Progenitor cell of endocrine pancreas (in vitro differentiated cells): ENCODE measurements around the gene SCAMP1. TPM values are rescaled to one million over a fixed set of nuclear protein-coding genes. Genes with fewer than 3 reads are reported as not detected.

ENCODE experiments used
- DNase-seq: peaks from one replicate; pipeline ENCODE4 v3.0.0; 2021; ENCODE audit warnings: low spot score; ENCODE audit not compliant: unreplicated experiment
- H3K27ac Mint-ChIP-seq: 2 replicates; pipeline ENCODE4 v1.8.0; 2021; ENCODE audit warnings: mild to moderate bottlenecking, moderate library complexity, mixed read lengths
- H3K27me3 Mint-ChIP-seq: 2 replicates; pipeline ENCODE4 v1.8.0; 2021; ENCODE audit warnings: mixed read lengths
- H3K36me3 Mint-ChIP-seq: 2 replicates; pipeline ENCODE4 v1.8.0; 2022; ENCODE audit warnings: mixed read lengths; ENCODE audit not compliant: insufficient read depth
- H3K4me1 Mint-ChIP-seq: 2 replicates; pipeline ENCODE4 v1.8.0; 2021; ENCODE audit warnings: low read depth, mixed read lengths
- H3K4me3 Mint-ChIP-seq: 2 replicates; pipeline ENCODE4 v1.8.0; 2021; ENCODE audit warnings: low read depth, mild to moderate bottlenecking, moderate library complexity, mixed read lengths
- H3K9me3 Mint-ChIP-seq: 2 replicates; pipeline ENCODE4 v1.8.0; 2021; ENCODE audit warnings: low read depth, mixed read lengths
- total RNA-seq: library from RNA; stranded (reverse); gene quantifications from 2 replicates; pipeline ENCODE4 v1.2.1, GENCODE V29; 2021
- TF ChIP-seq, protein P1 (sequence below): fragments of 200-600 bp; sonication (generic); IDR thresholded peaks from one replicate; pipeline ENCODE4 v1.5.0; 2021; ENCODE audit warnings: antibody characterized with exemption, mild to moderate bottlenecking; ENCODE audit not compliant: unreplicated experiment

Gene SCAMP1
- total RNA-seq, 1 donor from 2014 or later: 43.5 TPM

DNA sequence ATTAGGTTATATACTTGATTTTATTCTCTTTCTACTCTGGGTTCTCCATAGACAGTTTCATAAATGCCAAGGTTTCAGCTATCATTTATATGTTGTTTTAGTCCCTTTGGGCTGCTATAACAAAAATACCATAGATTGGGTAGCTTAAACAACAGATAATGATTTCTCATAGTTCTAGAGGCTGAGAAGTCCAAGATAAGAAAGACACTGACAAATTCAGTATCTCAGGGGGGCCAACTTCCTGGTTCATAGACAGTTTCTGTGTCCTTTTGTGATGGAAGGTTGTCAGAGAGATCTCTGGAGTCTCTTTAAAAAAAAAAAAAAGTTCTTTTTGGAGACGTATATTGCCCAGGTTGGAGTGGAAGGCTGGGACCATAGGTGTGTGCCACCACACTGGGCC lies 113.3 kb downstream of the SCAMP1 start:
- H3K27ac Mint-ChIP-seq: no peak overlapping the region
- no peaks in the 10 kb centered on the region for H3K4me1 Mint-ChIP-seq
- H3K36me3 Mint-ChIP-seq: no peaks in the 10 kb centered on the region
- no peaks in the 10 kb centered on the region for H3K9me3 Mint-ChIP-seq
- TF ChIP-seq, protein P1, sequence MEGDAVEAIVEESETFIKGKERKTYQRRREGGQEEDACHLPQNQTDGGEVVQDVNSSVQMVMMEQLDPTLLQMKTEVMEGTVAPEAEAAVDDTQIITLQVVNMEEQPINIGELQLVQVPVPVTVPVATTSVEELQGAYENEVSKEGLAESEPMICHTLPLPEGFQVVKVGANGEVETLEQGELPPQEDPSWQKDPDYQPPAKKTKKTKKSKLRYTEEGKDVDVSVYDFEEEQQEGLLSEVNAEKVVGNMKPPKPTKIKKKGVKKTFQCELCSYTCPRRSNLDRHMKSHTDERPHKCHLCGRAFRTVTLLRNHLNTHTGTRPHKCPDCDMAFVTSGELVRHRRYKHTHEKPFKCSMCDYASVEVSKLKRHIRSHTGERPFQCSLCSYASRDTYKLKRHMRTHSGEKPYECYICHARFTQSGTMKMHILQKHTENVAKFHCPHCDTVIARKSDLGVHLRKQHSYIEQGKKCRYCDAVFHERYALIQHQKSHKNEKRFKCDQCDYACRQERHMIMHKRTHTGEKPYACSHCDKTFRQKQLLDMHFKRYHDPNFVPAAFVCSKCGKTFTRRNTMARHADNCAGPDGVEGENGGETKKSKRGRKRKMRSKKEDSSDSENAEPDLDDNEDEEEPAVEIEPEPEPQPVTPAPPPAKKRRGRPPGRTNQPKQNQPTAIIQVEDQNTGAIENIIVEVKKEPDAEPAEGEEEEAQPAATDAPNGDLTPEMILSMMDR: no peak
- no peak for DNase-seq
- H3K4me3 Mint-ChIP-seq: no peak overlapping the region
- no peaks in the 10 kb centered on the region for H3K27me3 Mint-ChIP-seq

DNA sequence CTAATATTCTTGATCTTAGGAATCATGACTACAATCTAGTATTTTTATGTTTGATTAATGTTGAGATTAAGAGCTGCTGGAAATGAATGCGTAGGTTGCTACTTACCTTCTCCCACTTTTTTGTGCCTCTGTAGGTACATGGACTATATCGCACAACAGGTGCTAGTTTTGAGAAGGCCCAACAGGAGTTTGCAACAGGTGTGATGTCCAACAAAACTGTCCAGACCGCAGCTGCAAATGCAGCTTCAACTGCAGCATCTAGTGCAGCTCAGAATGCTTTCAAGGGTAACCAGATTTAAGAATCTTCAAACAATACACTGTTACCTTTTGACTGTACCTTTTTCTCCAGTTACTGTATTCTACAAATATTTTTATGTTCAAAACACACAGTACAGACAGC lies 115.0 kb downstream of the SCAMP1 start:
- H3K27ac Mint-ChIP-seq: no peak overlapping the region
- no peak overlapping the region for H3K4me3 Mint-ChIP-seq

DNA sequence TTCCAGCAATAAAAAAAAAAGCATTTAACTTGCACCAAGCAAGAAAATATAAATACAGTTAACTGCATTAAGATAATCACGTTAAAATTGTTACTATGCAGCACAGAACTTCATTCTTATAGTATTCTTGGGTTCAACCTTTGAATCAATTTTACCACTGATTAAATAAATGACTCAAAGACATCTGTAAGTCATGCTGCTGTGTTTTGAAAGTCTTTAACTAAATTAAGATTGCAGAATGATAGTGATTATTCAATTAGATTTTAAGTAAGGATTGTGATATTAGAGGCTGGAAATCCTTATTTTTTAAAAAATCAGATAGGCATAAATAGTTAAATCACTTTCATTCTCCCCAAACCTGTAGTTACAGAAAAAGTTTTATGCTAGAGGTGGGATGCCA lies 116.4 kb downstream of the SCAMP1 start:
- Mint-ChIP-seq H3K9me3 (no peaks in the 10 kb centered on the region), H3K27ac (no peak overlapping the region)

More for the DNA sequence above, 115.0 kb downstream of the SCAMP1 start:
- DNase-seq: no peak
- Mint-ChIP-seq H3K9me3 (no peaks in the 10 kb centered on the region), H3K36me3 (no peaks in the 10 kb centered on the region), H3K27me3 (no peaks in the 10 kb centered on the region), H3K4me1 (no peaks in the 10 kb centered on the region)
- TF ChIP-seq, protein P1: no peak

DNA sequence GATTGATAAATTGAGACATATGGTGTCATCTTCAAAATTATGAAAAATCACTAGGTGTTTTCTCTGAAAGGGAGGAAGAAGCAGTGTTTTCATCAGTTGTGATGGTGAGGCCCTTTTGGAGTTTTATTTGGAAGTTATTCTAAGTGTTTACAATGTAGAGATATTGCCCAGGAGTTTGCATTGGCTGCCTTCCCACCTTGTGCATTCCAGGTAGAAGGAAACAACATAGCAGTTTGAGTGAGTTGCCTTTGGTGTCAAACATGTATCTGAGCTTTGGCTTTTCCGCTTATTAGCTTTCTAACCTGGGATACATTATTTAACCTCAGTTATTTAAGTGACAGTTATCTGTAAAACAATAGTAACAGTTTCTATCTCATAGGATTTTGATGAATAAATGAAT lies 122.5 kb downstream of the SCAMP1 start:
- H3K4me3 Mint-ChIP-seq: no peak overlapping the region
- TF ChIP-seq, protein P1: no peak
- no peaks in the 10 kb centered on the region for H3K27me3 Mint-ChIP-seq
- no peaks in the 10 kb centered on the region for H3K4me1 Mint-ChIP-seq
- peaks cover 4% of the 10 kb centered on the region for H3K36me3 Mint-ChIP-seq
- no peaks in the 10 kb centered on the region for H3K9me3 Mint-ChIP-seq
- H3K27ac Mint-ChIP-seq: no peak overlapping the region
- DNase-seq: no peak

More for the DNA sequence above, 116.4 kb downstream of the SCAMP1 start:
- Mint-ChIP-seq H3K36me3 (no peaks in the 10 kb centered on the region), H3K4me1 (no peaks in the 10 kb centered on the region), H3K27me3 (no peaks in the 10 kb centered on the region), H3K4me3 (no peak overlapping the region)
- TF ChIP-seq, protein P1: no peak
- DNase-seq: no peak

DNA sequence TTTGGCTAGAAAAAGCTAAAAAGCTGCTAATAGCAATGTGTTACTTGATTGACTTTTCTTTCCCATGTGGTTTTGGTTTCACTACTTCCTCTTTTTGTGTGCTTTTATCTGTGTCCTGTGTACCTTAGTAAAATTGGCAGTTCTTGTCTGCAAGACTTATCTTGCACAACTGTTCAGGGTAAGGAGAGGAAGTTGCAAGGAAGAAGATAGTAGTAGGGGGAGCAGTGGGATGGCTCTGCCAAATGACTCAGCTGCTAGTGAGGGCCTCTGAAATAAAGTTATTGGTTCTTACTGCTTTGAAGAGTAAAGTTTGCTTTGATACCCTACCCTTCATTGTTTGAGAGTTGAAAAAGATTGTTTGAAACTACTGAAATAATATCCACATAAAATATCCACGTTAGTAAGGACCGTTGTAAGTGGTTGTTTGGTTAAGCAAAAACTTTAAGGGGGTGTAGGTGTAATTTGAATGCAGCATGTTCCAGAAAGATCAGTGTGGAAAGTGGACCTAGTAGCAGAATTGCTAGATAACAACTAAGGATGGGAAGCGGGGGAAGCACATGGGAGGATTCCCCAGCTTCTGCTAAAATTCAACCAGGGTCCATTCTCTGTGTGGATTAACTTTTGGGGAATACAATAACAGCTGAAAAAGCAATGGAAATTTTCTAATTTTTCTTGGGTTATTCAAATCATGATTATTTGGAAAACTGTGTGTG lies 123.5 kb downstream of the SCAMP1 start:
- Mint-ChIP-seq H3K27me3 (no peaks in the 10 kb centered on the region), H3K4me3 (no peak overlapping the region), H3K4me1 (no peaks in the 10 kb centered on the region), H3K27ac (no peak overlapping the region), H3K36me3 (peaks cover 11% of the 10 kb centered on the region), H3K9me3 (no peaks in the 10 kb centered on the region)
- no peak for DNase-seq
- TF ChIP-seq, protein P1: no peak
